SIG-M5 (cell line): ENCODE measurements around the gene CARD8.
A peak's percentile ranks its signal among the peaks of the same experiment; 100 is the strongest.
"Not testable (repeated sequence)": the region's sequence is repeated elsewhere in the genome, so short reads cannot be mapped to it uniquely, and the experiment has no call there.

ENCODE experiments used
- DNase-seq: peaks from one replicate; lab custom pipeline; 2025; lab: John Stamatoyannopoulos, UW

The CARD8 gene, protein sequence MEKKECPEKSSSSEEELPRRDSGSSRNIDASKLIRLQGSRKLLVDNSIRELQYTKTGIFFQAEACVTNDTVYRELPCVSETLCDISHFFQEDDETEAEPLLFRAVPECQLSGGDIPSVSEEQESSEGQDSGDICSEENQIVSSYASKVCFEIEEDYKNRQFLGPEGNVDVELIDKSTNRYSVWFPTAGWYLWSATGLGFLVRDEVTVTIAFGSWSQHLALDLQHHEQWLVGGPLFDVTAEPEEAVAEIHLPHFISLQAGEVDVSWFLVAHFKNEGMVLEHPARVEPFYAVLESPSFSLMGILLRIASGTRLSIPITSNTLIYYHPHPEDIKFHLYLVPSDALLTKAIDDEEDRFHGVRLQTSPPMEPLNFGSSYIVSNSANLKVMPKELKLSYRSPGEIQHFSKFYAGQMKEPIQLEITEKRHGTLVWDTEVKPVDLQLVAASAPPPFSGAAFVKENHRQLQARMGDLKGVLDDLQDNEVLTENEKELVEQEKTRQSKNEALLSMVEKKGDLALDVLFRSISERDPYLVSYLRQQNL

DNA sequence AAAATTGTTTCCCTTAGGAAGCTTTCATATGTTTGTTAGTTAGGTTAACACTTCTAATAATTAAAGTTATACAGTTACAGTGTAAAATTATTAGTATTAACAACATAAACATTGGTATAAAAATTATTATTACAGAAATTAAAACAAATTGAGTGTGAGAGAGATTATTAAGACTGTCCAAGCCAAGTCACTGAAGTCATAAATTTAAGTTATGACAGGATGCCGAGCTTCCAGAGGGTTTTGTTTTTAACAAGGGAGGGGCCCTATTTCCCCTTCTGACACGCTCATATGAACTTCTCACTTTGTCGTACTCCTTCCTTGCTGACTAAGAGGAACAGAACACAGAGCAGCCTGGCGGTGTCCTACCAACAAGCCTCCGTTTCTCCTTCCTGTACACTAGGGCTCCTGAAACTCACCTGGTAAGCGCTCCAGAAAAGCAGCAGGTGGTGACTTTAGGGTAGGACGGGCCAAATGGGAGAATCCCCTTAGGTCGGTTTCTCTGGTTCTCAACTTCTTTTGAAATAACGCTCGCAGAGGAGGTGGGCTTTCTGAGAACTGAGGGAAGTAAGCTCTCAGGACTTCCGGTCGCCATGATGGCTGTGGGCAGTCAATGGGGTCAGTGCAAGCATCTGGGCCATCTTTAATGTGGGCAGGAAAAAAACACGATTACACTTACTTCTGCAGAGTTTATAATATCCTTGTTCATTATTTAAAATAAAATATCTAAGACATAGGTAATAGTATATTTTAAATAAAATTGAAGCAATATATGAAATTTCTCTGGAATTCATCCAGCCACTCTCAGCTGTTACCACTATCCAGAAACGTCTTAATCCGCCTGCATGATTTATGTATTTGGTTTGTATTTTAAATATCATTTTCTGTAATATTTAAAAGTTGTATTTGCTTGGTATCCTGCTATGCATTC is at the start of gene CARD8:
CARD8 (minus strand) TSS at position 537 of the 928 bp plus-strand sequence. CDS start 14,892 bp downstream, outside the sequence.
- peak; percentile 78 for DNase-seq

GRCh38 chr19:48303866-48304265 is 48.2 kb upstream of the CARD8 start:
- no peak for DNase-seq

DNA sequence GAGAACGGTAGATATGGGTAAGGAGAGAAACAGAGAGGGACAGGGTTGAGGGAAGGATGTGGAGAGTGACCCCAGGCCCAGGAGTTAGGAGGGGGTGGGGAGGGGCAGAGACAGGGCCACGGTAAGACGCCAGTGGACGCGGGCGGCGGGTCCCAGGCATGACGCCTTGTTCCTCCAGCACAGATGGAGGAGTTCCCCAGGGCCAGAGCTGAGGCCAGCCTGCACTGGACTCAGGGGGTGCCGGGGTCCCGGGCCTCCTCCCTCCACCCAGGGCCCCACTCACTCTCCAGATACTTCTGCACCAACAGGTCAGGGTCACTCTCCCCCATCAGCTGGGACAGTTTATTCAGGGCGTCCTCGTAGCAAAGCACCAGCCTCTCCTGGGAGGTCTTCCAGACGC is 47.7 kb upstream of the CARD8 start:
- DNase-seq: no peak

DNA sequence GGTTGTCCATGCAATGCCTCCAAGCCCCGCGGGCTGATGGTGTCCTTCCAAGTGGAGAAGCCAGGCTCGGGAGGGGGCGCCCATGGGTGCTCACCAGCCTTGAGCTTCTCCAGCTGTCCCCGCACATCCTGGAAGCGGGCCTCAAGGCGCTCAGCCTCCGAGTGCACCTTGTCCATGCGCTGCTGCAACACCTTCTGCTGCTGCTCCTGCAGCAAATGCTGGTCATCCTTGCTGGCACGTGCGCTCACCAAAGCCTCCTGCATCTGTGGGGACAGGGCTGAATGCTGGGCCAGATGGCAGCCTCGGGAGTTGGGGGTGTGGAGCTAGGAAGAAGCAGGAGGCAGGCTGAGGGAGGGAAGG is 46.9 kb upstream of the CARD8 start:
- DNase-seq: no peak

DNA sequence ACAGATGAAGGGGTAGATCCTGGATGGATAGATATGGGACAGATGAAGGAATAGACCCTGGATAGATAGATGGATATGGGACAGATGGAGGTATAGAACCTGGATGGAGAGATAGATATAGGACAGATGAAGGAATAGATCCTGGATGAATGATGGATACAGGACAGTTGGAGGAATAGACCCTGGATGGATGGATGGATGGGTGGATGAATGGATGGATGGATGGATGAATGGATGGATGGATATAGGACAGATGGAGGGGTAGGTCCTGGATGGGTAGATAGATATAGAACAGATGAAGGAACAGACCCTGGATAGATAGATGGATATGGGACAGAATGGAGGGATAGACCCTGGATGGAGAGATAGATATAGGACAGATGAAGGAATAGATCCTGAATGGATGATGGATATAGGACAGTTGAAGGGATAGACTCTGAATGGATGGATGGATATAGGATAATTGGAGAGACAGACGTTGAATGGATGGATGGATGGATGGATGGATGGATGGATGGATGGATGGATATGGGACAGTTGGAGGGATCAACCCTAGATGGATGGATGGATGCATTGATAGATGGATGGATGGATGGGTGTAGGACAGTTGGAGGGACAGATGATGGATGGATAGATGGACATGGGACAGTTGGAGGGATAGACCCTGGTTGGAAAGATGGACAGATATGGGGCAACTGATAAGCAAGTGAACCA is 46.3 kb upstream of the CARD8 start:
- DNase-seq: no peak

DNA sequence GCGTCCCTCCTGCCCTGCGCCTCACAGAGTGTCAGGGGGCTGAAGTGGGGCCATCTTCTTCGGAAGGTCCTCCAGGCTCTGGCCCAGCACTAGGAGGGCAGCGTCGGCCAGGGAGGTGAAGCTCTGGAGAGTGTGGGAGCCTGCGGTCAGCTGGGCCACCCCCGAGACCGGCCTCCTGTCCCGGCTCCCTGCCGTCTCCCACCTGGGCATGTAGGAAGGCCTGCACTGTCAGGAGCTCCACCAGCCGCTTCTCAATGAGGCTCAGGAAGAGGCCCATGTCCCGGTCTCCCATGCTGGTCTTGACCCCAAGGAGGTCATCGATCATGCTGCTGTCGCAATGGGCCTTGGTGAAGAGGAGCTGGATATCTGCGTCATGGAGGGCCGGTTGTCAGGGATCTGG is 42.3 kb upstream of the CARD8 start:
- no peak for DNase-seq

- no peak for DNase-seq
These were observed 41.4 kb upstream of the CARD8 start for GRCh38 chr19:48296963-48297734.

- DNase-seq: no peak
These were observed 39.7 kb upstream of the CARD8 start for GRCh38 chr19:48295458-48295857.

DNA sequence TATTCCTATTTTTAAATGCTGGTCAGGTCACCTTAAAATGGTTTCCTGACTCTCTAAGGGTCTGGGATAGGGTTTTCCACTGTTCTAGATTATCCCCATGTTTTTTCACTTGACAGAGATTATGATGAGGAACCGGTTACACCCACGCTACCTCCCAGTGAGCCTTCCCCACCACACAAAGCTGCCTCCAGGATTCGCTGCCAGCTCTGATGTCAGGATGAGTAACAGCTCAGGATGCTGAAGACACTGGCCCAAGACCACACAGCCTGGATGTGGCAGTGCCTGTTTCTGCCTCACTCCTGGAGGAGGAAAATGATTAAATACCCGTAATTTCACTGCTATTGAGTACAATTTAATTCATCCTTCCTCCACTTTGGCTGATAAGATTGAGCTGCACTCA is 37.1 kb upstream of the CARD8 start:
- no peak for DNase-seq

- DNase-seq: not testable (repeated sequence)
These were observed 35.7 kb upstream of the CARD8 start for GRCh38 chr19:48291489-48291815.

GRCh38 chr19:48290771-48291488 is 35.2 kb upstream of the CARD8 start:
- DNase-seq: no peak

- no peak for DNase-seq
These were observed 34.7 kb upstream of the CARD8 start for GRCh38 chr19:48290401-48290770.

DNA sequence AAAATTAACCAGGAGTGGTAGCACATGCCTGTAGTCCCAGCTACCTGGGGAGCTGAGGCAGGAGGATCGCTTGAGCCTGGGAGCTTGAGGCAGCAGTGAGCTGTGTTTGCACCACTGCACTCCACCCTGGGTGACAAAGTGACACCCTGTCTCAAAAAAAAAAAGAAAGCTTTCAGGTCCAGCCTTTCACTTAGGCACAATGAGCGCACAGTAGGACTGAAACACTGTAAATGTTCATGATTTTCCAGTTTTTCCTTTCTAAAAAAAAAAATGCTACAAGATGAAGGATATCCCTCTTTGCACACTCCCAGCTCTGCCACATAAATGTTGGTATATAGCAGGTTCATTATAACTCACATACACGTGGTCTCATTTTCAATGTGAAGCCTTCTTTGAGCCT is 32.0 kb upstream of the CARD8 start:
- DNase-seq: no peak

DNA sequence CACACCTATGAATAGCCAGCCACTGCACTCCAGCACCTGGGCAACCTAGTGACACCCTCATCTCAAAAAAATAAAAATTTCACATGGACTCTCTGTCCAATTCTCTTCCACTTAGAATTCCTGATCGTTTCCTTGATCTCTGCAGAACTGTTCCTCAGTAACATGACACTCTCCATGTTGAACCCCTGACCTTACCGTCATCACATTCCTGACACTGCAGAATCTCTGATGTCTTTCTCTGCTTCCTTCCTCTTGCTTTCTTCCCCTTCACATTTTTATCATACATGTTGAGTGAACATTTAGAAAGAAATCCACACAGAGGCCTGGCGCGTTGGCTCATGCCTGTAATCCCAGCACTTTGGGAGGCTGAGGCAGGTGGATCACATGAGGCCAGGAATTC is 29.2 kb upstream of the CARD8 start:
- no peak for DNase-seq

- DNase-seq: no peak
These were observed 28.2 kb upstream of the CARD8 start for GRCh38 chr19:48283908-48284307.

DNA sequence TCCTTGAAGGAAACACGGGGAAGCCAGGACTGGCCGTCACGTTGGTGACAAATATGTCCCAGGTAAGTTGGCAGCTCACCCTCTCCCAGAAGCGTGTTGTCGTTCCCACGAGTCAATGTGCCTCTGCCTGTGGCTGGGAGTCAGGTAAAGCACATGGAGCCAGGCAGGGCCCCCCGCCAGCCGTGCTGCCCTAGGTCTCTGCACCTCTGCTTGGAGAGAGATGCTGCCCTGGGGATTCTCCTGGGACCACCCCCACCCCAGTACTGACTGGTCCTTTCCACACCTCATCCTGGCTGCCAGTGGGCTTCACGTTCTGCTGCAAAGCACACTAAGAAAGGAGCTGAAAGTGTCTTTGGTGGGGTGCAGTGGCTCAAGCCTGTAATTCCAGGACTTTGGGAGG is 24.0 kb upstream of the CARD8 start:
- no peak for DNase-seq

- DNase-seq: no peak
These were observed 19.2 kb upstream of the CARD8 start for GRCh38 chr19:48274938-48275337.

DNA sequence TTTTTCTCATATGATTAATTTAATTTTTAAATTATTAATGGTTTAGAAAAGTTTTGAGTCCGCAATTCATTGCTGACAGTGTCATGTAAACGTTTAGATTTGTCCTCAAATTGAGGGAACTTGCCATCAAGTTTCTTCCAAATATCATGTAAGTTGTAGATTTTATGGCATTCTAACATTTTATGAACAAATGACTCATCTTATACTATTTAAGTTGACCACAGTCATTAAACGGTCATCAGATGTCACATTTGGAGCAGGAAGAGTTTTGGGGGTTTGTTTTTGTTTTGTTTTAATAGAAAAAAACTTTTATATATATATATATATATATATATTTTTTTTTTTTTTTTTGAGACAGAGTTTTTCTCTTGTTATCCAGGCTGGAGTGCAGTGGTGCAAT is 18.5 kb upstream of the CARD8 start:
- no peak for DNase-seq

GRCh38 chr19:48271531-48272151 is 15.9 kb upstream of the CARD8 start:
- DNase-seq: no peak

DNA sequence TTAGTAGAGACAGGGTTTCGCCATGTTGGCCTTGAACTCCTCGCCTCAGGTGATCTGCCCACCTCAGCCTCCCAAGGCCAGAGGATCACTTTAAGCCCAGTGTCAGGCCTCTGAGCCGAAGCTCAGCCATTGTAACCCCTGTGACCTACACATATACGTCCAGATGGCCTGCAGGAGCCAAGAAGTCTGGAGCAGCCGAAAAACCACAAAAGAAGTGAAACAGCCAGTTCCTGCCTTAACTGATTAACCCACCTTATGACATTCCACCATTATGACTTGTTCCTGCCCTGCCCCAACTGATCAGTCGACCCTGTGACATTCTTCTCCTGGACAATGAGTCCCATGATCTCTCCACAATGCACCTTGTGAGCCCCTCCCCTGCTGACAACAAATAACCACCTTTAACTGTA is 13.9 kb upstream of the CARD8 start:
- not testable (repeated sequence) for DNase-seq
